Measurements from ENCODE around the gene SRGAP3. TPM values are rescaled to one million over a fixed set of nuclear protein-coding genes. Genes with fewer than 3 reads are reported as not detected.

Gene SRGAP3
- total RNA-seq, 4 donors from 2014 or later, result 7.5 to 33.8 (median 16.0) TPM

DNA sequence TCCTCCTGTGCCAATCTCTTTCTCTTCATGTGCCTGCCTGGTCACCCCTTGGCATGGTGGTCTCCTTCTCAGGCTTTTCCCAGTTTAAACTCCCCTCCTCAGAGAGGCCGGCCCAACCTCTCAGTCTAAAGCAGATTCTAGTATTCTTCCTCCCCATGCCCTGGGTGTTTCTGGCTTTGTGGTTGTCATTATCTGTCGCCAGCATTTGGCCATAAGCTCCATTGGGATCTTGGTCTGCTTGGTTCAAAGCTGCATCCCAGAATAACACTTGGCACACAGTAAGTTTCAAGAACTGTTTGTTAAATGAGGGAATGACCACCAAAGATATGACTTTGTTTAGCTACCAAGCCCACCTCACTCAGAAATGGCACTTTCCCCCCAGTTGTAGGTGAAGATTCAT lies 275.0 kb downstream of the SRGAP3 start:
- peaks cover 8% of the 10 kb centered on the region for H3K27me3 ChIP-seq
- WGBS, 2 donors (ENCODE audit: low coverage in 1 of 2), result 92 to 100% methylated on average over 1 to 2 of the region's 2 CpGs
- intact Hi-C loops (cut with DNase I; ENCODE audit: low total_unique reads) (no loop called here), in situ Hi-C loops (cut with MboI; ENCODE audit: low pct_ligation_motif_present in 1 of 4, low pct_unique_long_range_greater_than_20kb in 1 of 4, low sequenced_read_pairs in 3 of 4) (loop anchor here (5.0 to 10.0 kb wide), 4 partner anchors 90 to 330 kb away; no protein-coding TSS in a partner anchor)
- no peak overlapping the region for H3K27ac ChIP-seq
- TF ChIP-seq POLR2AphosphoS5 (IDR thresholded peaks at IDR 0.05) (no peak), POLR2A (IDR thresholded peaks at IDR 0.05) (no peak), EP300 (IDR thresholded peaks at IDR 0.05; ENCODE audit: low read depth) (no peak)
- TF ChIP-seq, protein P1, sequence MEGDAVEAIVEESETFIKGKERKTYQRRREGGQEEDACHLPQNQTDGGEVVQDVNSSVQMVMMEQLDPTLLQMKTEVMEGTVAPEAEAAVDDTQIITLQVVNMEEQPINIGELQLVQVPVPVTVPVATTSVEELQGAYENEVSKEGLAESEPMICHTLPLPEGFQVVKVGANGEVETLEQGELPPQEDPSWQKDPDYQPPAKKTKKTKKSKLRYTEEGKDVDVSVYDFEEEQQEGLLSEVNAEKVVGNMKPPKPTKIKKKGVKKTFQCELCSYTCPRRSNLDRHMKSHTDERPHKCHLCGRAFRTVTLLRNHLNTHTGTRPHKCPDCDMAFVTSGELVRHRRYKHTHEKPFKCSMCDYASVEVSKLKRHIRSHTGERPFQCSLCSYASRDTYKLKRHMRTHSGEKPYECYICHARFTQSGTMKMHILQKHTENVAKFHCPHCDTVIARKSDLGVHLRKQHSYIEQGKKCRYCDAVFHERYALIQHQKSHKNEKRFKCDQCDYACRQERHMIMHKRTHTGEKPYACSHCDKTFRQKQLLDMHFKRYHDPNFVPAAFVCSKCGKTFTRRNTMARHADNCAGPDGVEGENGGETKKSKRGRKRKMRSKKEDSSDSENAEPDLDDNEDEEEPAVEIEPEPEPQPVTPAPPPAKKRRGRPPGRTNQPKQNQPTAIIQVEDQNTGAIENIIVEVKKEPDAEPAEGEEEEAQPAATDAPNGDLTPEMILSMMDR (IDR thresholded peaks at IDR 0.05), result no peak
- DNase-seq, result no peak
- no peaks in the 10 kb centered on the region for H3K36me3 ChIP-seq
- no peaks in the 10 kb centered on the region for H3K9me3 ChIP-seq
- no peak overlapping the region for H3K4me3 ChIP-seq
- H3K4me1 ChIP-seq, result peaks cover 0 to 4% (median 0%) of the 10 kb centered on the region in 4 donors

DNA sequence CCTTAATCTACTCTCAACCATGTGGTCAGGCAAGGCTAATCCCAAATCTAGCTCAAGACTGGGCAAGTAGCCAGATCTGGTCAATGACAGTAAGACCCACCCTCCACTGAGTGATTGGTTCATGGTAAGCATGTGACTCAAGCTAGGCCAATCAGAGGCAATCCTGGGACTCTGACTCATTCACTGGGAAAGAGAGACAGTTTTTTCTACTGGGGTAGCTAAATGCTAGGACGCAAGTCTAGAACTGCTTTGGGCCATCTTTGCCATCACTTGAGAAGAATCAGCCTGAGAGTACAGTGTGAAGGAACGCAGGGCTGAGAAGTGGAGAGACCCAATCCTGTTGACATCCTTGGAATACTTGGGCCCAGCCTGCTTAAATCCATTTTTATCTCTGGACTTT lies 276.8 kb downstream of the SRGAP3 start:
- H3K36me3 ChIP-seq, result no peaks in the 10 kb centered on the region
- no peaks in the 10 kb centered on the region for H3K9me3 ChIP-seq
- 89% methylated on average over 2 of the region's 2 CpGs; no CpG with 5 or more reads in 1 of the 2 donors for whole genome bisulfite sequencing, 2 donors (ENCODE audit: low coverage in 1 of 2)
- peaks cover 8% of the 10 kb centered on the region for H3K27me3 ChIP-seq
- in situ Hi-C loops (cut with MboI; ENCODE audit: low pct_ligation_motif_present in 1 of 4, low pct_unique_long_range_greater_than_20kb in 1 of 4, low sequenced_read_pairs in 3 of 4), result loop anchor here (5.0 to 10.0 kb wide), 4 partner anchors 92 to 332 kb away; no protein-coding TSS in a partner anchor
- no peak overlapping the region for H3K4me3 ChIP-seq
- no peak overlapping the region for H3K27ac ChIP-seq
- H3K4me1 ChIP-seq, result peaks cover 0 to 4% (median 0%) of the 10 kb centered on the region in 4 donors
- no peak for DNase-seq
- TF ChIP-seq POLR2AphosphoS5 (IDR thresholded peaks at IDR 0.05) (no peak), EP300 (IDR thresholded peaks at IDR 0.05; ENCODE audit: low read depth) (no peak), POLR2A (IDR thresholded peaks at IDR 0.05) (no peak)
- TF ChIP-seq, protein P1 (IDR thresholded peaks at IDR 0.05), result no peak
- intact Hi-C loops (cut with DNase I; ENCODE audit: low total_unique reads), result no loop called here

DNA sequence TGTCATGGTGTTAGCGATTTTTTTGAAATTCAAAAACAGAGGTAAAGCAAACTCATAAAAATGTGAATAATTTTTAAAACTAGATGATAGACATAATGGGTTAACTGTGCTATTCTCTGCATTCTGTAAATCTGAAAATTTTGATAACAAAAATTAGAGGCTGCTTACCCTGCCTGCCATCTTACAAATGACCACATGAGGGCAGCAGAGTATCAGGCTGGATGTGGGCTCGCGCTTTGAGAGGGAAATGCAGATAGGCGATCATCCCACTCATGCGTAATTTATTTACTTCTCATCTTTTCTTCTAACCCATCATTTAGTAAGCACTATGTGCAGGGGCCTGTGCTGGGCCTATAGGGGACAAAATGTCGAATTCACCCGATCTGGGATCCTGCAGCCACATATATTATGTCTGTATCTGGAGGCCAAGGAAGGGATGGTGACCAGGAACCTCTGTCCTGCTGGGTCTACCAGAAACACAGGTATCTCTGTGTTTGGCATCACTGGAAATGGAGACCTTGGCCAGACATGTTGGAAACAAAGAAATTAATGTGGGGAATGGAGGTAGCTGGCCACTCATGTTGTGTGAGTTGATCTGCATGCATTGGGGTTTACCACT lies 278.4 kb downstream of the SRGAP3 start:
- no peak overlapping the region for H3K4me3 ChIP-seq
- H3K9me3 ChIP-seq, result no peaks in the 10 kb centered on the region
- in situ Hi-C loops (cut with MboI; ENCODE audit: low pct_ligation_motif_present in 1 of 4, low pct_unique_long_range_greater_than_20kb in 1 of 4, low sequenced_read_pairs in 3 of 4), result loop anchor here (5.0 to 10.0 kb wide), 4 partner anchors 94 to 334 kb away; no protein-coding TSS in a partner anchor
- intact Hi-C loops (cut with DNase I; ENCODE audit: low total_unique reads), result loop anchor here (1.0 kb wide), 2 partner anchors 17 to 331 kb away; no protein-coding TSS in a partner anchor
- no peak for TF ChIP-seq POLR2AphosphoS5 (IDR thresholded peaks at IDR 0.05)
- TF ChIP-seq, protein P1 (IDR thresholded peaks at IDR 0.05), result peak; percentile 96 to 99 (median 99)
- DNase-seq, result peak; percentile 73
- H3K27me3 ChIP-seq, result no peaks in the 10 kb centered on the region
- WGBS, 2 donors (ENCODE audit: low coverage in 1 of 2), result 1% methylated on average over 4 to 7 of the region's 7 CpGs
- no peaks in the 10 kb centered on the region for H3K36me3 ChIP-seq
- H3K27ac ChIP-seq, result no peak overlapping the region
- H3K4me1 ChIP-seq, result peaks cover 0 to 13% (median 3%) of the 10 kb centered on the region in 4 donors

DNA sequence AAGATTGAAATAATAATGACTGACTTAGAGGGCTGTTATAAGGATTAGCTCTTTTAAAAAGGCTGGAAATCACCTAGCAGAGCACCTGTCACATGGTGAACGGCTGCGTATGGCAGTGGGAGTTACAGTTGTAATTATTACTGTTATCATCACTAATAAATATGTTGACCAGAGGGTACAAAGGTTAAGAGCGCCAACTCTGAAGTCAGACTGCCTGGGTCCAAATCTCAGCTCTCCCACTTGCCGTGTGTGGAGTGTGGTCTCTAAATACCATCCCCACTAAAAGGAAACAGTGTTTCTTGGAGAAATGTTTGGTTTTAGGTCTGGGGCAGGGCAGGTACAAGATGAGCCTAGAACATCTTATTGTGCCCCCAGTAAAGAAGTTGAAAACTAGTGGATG lies 280.2 kb downstream of the SRGAP3 start:
- 62 to 66% methylated on average over 3 to 4 of the region's 4 CpGs for WGBS, 2 donors (ENCODE audit: low coverage in 1 of 2)
- Histone ChIP-seq H3K27ac (no peak overlapping the region), H3K4me1 (peaks cover 2 to 26% (median 12%) of the 10 kb centered on the region in 4 donors), H3K27me3 (no peaks in the 10 kb centered on the region), H3K36me3 (no peaks in the 10 kb centered on the region), H3K9me3 (no peaks in the 10 kb centered on the region), H3K4me3 (no peak overlapping the region)
- intact Hi-C loops (cut with DNase I; ENCODE audit: low total_unique reads), result no loop called here
- no peak for DNase-seq
- TF ChIP-seq, protein P1 (IDR thresholded peaks at IDR 0.05), result no peak
- TF ChIP-seq POLR2A (IDR thresholded peaks at IDR 0.05) (no peak), POLR2AphosphoS5 (IDR thresholded peaks at IDR 0.05) (no peak), EP300 (IDR thresholded peaks at IDR 0.05; ENCODE audit: low read depth) (no peak)
- in situ Hi-C loops (cut with MboI; ENCODE audit: low pct_ligation_motif_present in 1 of 4, low pct_unique_long_range_greater_than_20kb in 1 of 4, low sequenced_read_pairs in 3 of 4), result no loop called here
